Keratinocyte (primary cell): ENCODE results near the gene ENPP3. TPM values are rescaled to one million over a fixed set of nuclear protein-coding genes. Genes with fewer than 3 reads are reported as not detected.

Experiments used
- DNase-seq: peaks from one replicate; pipeline ENCODE4 v3.0.0-alpha.2; 2011; ENCODE audit warnings: low read depth, missing footprints, low spot score
- FAIRE-seq: peaks from 2 replicates; lab custom pipeline; 2011; peaks lifted over from hg19 to GRCh38; lab: Jason Lieb, UNC
- H2AFZ ChIP-seq: 2 replicates; pipeline ENCODE4 v1.6.0; 2012; ENCODE audit warnings: low read length, control low read depth, inconsistent platforms; ENCODE audit not compliant: control insufficient read depth
- H3K27ac ChIP-seq: 2 replicates; pipeline ENCODE4 v1.5.1; 2011; ENCODE audit warnings: low read length; ENCODE audit not compliant: control insufficient read depth, insufficient read depth
- H3K27me3 ChIP-seq: 3 replicates; pipeline ENCODE4 v1.6.0; 2011; ENCODE audit warnings: low read length; ENCODE audit not compliant: control insufficient read depth, insufficient read depth; ENCODE audit errors: extremely low read depth
- H3K36me3 ChIP-seq, 2 experiments: 2 replicates in 1 of 2; 3 replicates in 1 of 2; pipeline ENCODE4 v1.5.1; 2011; ENCODE audit warnings: low read length in 2 of 2, mild to moderate bottlenecking in 1 of 2; ENCODE audit not compliant: control insufficient read depth in 2 of 2, insufficient read depth in 2 of 2; ENCODE audit errors: extremely low read depth in 1 of 2
- H3K4me1 ChIP-seq: 3 replicates; pipeline ENCODE4 v1.5.1; 2011; ENCODE audit warnings: low read length; ENCODE audit not compliant: control insufficient read depth, insufficient read depth; ENCODE audit errors: extremely low read depth
- H3K4me2 ChIP-seq: 3 replicates; pipeline ENCODE4 v1.6.0; 2011; ENCODE audit warnings: low read depth, low read length; ENCODE audit not compliant: control insufficient read depth, insufficient read depth; ENCODE audit errors: extremely low read depth
- H3K4me3 ChIP-seq, 3 experiments: fragments of 200-600 bp in 1 of 3; sonication (generic) in 1 of 3; 2 replicates in 2 of 3; 3 replicates in 1 of 3; pipeline ENCODE4 v1.5.1; 2011 to 2016; ENCODE audit warnings: low read length in 3 of 3, mild to moderate bottlenecking in 3 of 3, control low read depth in 2 of 3, inconsistent platforms in 1 of 3, low read depth in 1 of 3, mixed read lengths in 1 of 3, mixed run types in 1 of 3, moderate library complexity in 1 of 3; ENCODE audit not compliant: control insufficient read depth in 2 of 3, insufficient read depth in 2 of 3; ENCODE audit errors: extremely low read depth in 1 of 3
- H3K79me2 ChIP-seq: 2 replicates; pipeline ENCODE4 v1.6.0; 2012; ENCODE audit warnings: low read length; ENCODE audit not compliant: control insufficient read depth, insufficient read depth
- H3K9ac ChIP-seq: 3 replicates; pipeline ENCODE4 v1.6.0; 2011; ENCODE audit warnings: low read length; ENCODE audit not compliant: control insufficient read depth, insufficient read depth; ENCODE audit errors: extremely low read depth
- H3K9me1 ChIP-seq: 3 replicates; pipeline ENCODE4 v1.6.0; 2011; ENCODE audit warnings: low read length; ENCODE audit not compliant: control insufficient read depth, insufficient read depth; ENCODE audit errors: extremely low read depth
- H3K9me3 ChIP-seq: 2 replicates; pipeline ENCODE4 v1.5.1; 2012; ENCODE audit warnings: low read depth, low read length; ENCODE audit not compliant: control insufficient read depth
- H4K20me1 ChIP-seq: 3 replicates; pipeline ENCODE4 v1.6.0; 2011; ENCODE audit warnings: low read length; ENCODE audit not compliant: control insufficient read depth, insufficient read depth; ENCODE audit errors: extremely low read depth
- CTCF ChIP-seq, 3 experiments: IDR thresholded peaks in 1 of 3; conservative IDR thresholded peaks in 1 of 3; optimal IDR thresholded peaks in 1 of 3; 2 replicates in 2 of 3; 3 replicates in 1 of 3; pipeline versions ENCODE3 to v1.5.1; 2011; ENCODE audit warnings: low read length in 3 of 3, mild to moderate bottlenecking in 3 of 3, moderate library complexity in 2 of 3, control low read depth in 1 of 3, inconsistent platforms in 1 of 3; ENCODE audit not compliant: insufficient read depth in 2 of 3; ENCODE audit errors: extremely low read depth in 1 of 3
- EZH2 ChIP-seq: IDR thresholded peaks from one replicate; pipeline ENCODE4 v1.6.1; 2012; ENCODE audit warnings: inconsistent platforms, mild to moderate bottlenecking, low read length, moderate library complexity
- dilution Hi-C: fragments of 300-500 bp; cut with MboI; formaldehyde crosslinking; loops from one replicate; pipeline ENCODE4 v1.7.0; 2020; ENCODE audit warnings: low sequenced_read_pairs; ENCODE audit not compliant: extremely low pct_ligation_motif_present
- polyA plus RNA-seq, 5 experiments: library from polyadenylated mRNA; depleted of rRNA in 3 of 5; stranded (reverse) in 3 of 5; stranded (forward) in 1 of 5; unstranded in 1 of 5; fragments of >200 nt; gene quantifications; 1 replicate in 1 of 5; 2 replicates in 3 of 5; 3 replicates in 1 of 5; pipeline versions ENCODE4 v1.2.1 to v1.2.3, GENCODE V29; 2011 to 2012; ENCODE audit warnings: missing spikeins in 2 of 5, low read depth in 1 of 5, low replicate concordance in 1 of 5

ENPP3 gene
- polyA plus RNA-seq, 1 donor (not counting 4 experiments of a cell fraction or from before 2014, with no cell fraction given), result not detected

- H3K4me1 ChIP-seq, result no peaks in the 10 kb centered on the region
- DNase-seq, result no peak
- H3K4me3 ChIP-seq, result no peak overlapping the region
- H3K27me3 ChIP-seq, result no peaks in the 10 kb centered on the region
- no peaks in the 10 kb centered on the region for H3K9me3 ChIP-seq
- H3K4me2 ChIP-seq, result no peak overlapping the region
- no peak for TF ChIP-seq CTCF (optimal IDR thresholded peaks at IDR 0.05 in 1 of 3, IDR thresholded peaks at IDR 0.05 in 1 of 3, conservative IDR thresholded peaks at IDR 0.05 in 1 of 3; ENCODE audit: extremely low read depth in 1 of 3, insufficient read depth in 2 of 3, low read length in 3 of 3)
- TF ChIP-seq EZH2, result no peak
- no peak for FAIRE-seq
- no peak overlapping the region for H3K9ac ChIP-seq
- no peaks in the 10 kb centered on the region for H3K9me1 ChIP-seq
- H3K79me2 ChIP-seq, result no peaks in the 10 kb centered on the region
- H3K27ac ChIP-seq, result no peak overlapping the region
- peaks cover 7 to 11% of the 10 kb centered on the region in 2 experiments for H3K36me3 ChIP-seq
- no peaks in the 10 kb centered on the region for H4K20me1 ChIP-seq
- dilution Hi-C loops, result no loop called here
- no peak overlapping the region for H2AFZ ChIP-seq
Observed at GRCh38 chr6:131600716-131601115, 36.4 kb upstream of the ENPP3 start.

- Histone ChIP-seq H3K4me3 (no peak overlapping the region), H3K27ac (no peak overlapping the region), H3K27me3 (no peaks in the 10 kb centered on the region), H4K20me1 (no peaks in the 10 kb centered on the region), H3K9ac (no peak overlapping the region), H3K9me3 (no peaks in the 10 kb centered on the region), H3K4me2 (no peak overlapping the region), H3K79me2 (no peaks in the 10 kb centered on the region), H2AFZ (no peak overlapping the region), H3K4me1 (no peaks in the 10 kb centered on the region), H3K9me1 (no peaks in the 10 kb centered on the region), H3K36me3 (peaks cover 7 to 11% of the 10 kb centered on the region in 2 experiments)
- TF ChIP-seq CTCF (optimal IDR thresholded peaks at IDR 0.05 in 1 of 3, IDR thresholded peaks at IDR 0.05 in 1 of 3, conservative IDR thresholded peaks at IDR 0.05 in 1 of 3; ENCODE audit: extremely low read depth in 1 of 3, insufficient read depth in 2 of 3, low read length in 3 of 3) (no peak), EZH2 (no peak)
- no peak for DNase-seq
- FAIRE-seq, result no peak
- dilution Hi-C loops, result no loop called here
Observed at GRCh38 chr6:131602781-131603312, 34.3 kb upstream of the ENPP3 start.
